ENCODE results near the gene EXOC2. TPM values are rescaled to one million over a fixed set of nuclear protein-coding genes. Genes with fewer than 3 reads are reported as not detected.

The EXOC2 gene
- total RNA-seq, 1 experiment from 2014 or later, result 30.5 TPM

- no peaks in the 10 kb centered on the region for H3K9me3 ChIP-seq (ENCODE audit: control insufficient read depth, insufficient read depth, low read depth, low read length)
- ATAC-seq (no peak), DNase-seq (ENCODE audit: low read depth, low spot score) (no peak)
- in situ Hi-C loops (cut with HindIII; ENCODE audit: low pct_unique_long_range_greater_than_20kb, low sequenced_read_pairs), result no loop called here
- ChIA-PET POLR2A (no interaction called here), CTCF (no interaction called here)
- no peak overlapping the region for H3K27ac ChIP-seq (ENCODE audit: low read length)
- no peak overlapping the region for H3K4me3 ChIP-seq (ENCODE audit: low read depth in 2 of 2, low read length in 2 of 2)
- TF ChIP-seq REST (IDR thresholded peaks at IDR 0.05; ENCODE audit: insufficient read depth in 1 of 2, low read depth in 2 of 2, low read length in 1 of 2) (no peak), POLR2AphosphoS5 (IDR thresholded peaks at IDR 0.05; ENCODE audit: low read depth, low read length) (no peak), CTCF (IDR thresholded peaks at IDR 0.05) (no peak), SIN3A (IDR thresholded peaks at IDR 0.05; ENCODE audit: borderline replicate concordance, insufficient read depth, low read depth, low read length) (no peak), TCF7L2 (IDR thresholded peaks at IDR 0.05; ENCODE audit: low read depth, low read length) (no peak)
- no TSS peak for BruUV-seq (replicated peaks)
- H3K36me3 ChIP-seq (ENCODE audit: control insufficient read depth, insufficient read depth, low read length), result no peaks in the 10 kb centered on the region
- no peaks in the 10 kb centered on the region for H3K27me3 ChIP-seq (ENCODE audit: control insufficient read depth, insufficient read depth, low read length)
- no peaks in the 10 kb centered on the region for H3K4me1 ChIP-seq (ENCODE audit: control insufficient read depth, insufficient read depth, low read length)
- intact Hi-C loops (cut with micrococcal nuclease; ENCODE audit: unreplicated experiment), result no loop called here
Measured at GRCh38 chr6:516213-516612, 176.7 kb downstream of the EXOC2 start.

- H3K4me1 ChIP-seq (ENCODE audit: control insufficient read depth, insufficient read depth, low read length), result no peaks in the 10 kb centered on the region
- in situ Hi-C loops (cut with HindIII; ENCODE audit: low pct_unique_long_range_greater_than_20kb, low sequenced_read_pairs), result no loop called here
- no peak for DNase-seq (ENCODE audit: low read depth, low spot score)
Measured at GRCh38 chr6:515267-515666, 177.7 kb downstream of the EXOC2 start.

More at GRCh38 chr6:515267-515666, 177.7 kb downstream of the EXOC2 start:
- ChIA-PET CTCF (no interaction called here), POLR2A (no interaction called here)
- Histone ChIP-seq H3K27ac (ENCODE audit: low read length) (no peak overlapping the region), H3K4me3 (ENCODE audit: low read depth in 2 of 2, low read length in 2 of 2) (no peak overlapping the region), H3K27me3 (ENCODE audit: control insufficient read depth, insufficient read depth, low read length) (no peaks in the 10 kb centered on the region), H3K36me3 (ENCODE audit: control insufficient read depth, insufficient read depth, low read length) (no peaks in the 10 kb centered on the region), H3K9me3 (ENCODE audit: control insufficient read depth, insufficient read depth, low read depth, low read length) (no peaks in the 10 kb centered on the region)
- no peak for TF ChIP-seq CTCF (IDR thresholded peaks at IDR 0.05)
- no peak for TF ChIP-seq REST (IDR thresholded peaks at IDR 0.05; ENCODE audit: insufficient read depth in 1 of 2, low read depth in 2 of 2, low read length in 1 of 2)
- no peak for TF ChIP-seq SIN3A (IDR thresholded peaks at IDR 0.05; ENCODE audit: borderline replicate concordance, insufficient read depth, low read depth, low read length)
- intact Hi-C loops (cut with micrococcal nuclease; ENCODE audit: unreplicated experiment), result no loop called here
- ATAC-seq, result no peak
- no TSS peak for BruUV-seq (replicated peaks)

Data from Panc1 (cell line).